HK-2 (cell line): ENCODE measurements around the gene GAD1.

Source experiments
- DNase-seq: peaks from one replicate; pipeline ENCODE4 v3.0.0-alpha.2; 2018; ENCODE audit not compliant: unreplicated experiment

Gene GAD1

GRCh38 chr2:170816504-170817092, at the start of gene GAD1:
Gene GAD1 (plus strand): TSS chr2:170816887. CDS start chr2:170818592, 1,705 bp downstream.
- peak; percentile 78 for DNase-seq

GRCh38 chr2:170770008-170770605, 46.6 kb upstream of the GAD1 start, which contains the start of gene ERICH2:
Gene ERICH2 (plus strand): TSS chr2:170770378. CDS start chr2:170770682, 304 bp downstream.
- DNase-seq, result peak; percentile 52

GRCh38 chr2:170770606-170771420, 45.9 kb upstream of the GAD1 start:
- DNase-seq, result peak; percentile 85

DNA sequence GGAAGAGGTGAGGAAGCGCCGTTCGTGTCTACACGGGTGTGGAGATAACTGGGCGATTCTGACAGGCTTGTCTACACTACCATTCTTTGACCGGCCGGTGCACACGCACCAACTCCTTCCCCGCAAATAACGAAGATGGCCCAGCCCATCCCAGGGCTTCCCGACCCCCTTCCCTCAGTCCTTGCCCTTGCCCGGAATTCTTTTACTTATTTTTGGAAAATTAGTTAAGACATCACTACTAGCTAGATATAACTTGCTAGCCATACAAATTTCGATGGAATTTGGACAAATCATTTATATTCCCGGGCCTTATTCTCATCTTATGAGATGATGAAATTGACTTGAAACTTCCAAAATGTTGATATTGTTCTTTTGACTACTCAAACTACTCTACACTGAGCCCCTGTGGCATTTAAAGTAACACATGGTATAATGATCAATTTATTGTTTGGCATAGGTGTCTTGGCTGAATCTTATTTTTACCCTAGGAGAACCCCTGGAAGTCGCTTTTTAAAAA, 45.2 kb upstream of the GAD1 start:
- DNase-seq, result no peak

- no peak for DNase-seq
Measured at GRCh38 chr2:170772295-170772694, 44.4 kb upstream of the GAD1 start.

DNA sequence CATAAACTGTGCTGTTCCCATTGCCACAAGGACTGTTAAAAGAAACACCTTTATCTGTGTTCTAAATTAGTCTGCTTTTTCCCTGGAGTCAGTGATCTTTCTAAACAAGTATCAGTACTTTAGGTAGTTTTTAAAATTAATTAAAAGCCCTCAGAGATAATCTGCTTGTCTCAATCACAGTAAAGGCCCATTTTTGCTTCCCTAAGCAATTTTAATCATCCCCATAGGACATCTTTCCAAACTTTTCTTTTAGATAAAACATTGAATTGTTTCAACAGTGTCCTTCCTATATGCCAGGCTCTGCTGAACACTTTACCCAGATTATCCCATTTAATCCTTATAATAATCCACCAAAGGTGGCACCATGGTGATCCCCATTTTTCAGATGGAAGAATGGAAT, 42.6 kb upstream of the GAD1 start:
- DNase-seq, result no peak

GRCh38 chr2:170778900-170779299, 37.8 kb upstream of the GAD1 start:
- DNase-seq, result no peak

GRCh38 chr2:170779304-170779703, 37.4 kb upstream of the GAD1 start:
- no peak for DNase-seq

GRCh38 chr2:170782673-170783072, 34.0 kb upstream of the GAD1 start:
- no peak for DNase-seq

DNA sequence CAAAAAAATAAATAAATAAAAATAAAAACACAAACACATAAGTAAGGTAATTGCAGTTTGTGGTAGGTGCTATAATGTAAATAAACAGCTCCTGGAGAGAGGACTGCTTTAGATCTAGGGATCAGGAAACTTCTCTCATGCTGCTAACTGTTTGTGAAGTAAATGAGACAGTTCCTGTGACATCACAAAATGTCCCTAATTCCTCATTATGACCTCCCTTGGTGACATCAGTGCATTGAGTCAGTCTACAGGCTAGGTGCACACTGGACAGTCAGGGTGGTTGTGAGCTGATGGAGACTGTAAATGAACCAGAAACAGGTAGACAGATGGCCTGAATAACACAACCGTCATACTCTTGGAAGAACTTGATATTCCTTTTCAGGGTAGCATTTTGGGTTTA, 33.1 kb upstream of the GAD1 start:
- DNase-seq, result no peak

DNA sequence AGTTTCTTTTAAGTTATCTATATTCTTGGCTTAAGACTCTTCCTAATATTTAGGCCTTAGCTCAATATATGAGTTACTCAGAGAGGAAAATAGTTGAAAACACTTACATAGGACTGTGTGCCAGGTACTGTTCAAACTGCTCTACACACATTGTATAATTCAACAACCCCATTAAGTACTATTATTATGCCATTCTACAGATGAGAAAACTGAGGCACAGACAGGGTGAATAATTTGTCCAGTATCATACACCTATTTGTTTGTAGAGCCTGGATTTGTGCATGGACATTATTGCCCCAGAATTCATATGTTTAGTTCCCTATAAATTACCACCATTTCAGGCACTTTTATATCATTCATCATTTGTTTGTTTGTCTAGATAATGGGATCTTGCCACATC, 17.7 kb upstream of the GAD1 start:
- DNase-seq, result no peak

- DNase-seq, result no peak
Measured at GRCh38 chr2:170806548-170806947, 10.1 kb upstream of the GAD1 start.

GRCh38 chr2:170812710-170813600, 3.7 kb upstream of the GAD1 start:
- no peak for DNase-seq

DNA sequence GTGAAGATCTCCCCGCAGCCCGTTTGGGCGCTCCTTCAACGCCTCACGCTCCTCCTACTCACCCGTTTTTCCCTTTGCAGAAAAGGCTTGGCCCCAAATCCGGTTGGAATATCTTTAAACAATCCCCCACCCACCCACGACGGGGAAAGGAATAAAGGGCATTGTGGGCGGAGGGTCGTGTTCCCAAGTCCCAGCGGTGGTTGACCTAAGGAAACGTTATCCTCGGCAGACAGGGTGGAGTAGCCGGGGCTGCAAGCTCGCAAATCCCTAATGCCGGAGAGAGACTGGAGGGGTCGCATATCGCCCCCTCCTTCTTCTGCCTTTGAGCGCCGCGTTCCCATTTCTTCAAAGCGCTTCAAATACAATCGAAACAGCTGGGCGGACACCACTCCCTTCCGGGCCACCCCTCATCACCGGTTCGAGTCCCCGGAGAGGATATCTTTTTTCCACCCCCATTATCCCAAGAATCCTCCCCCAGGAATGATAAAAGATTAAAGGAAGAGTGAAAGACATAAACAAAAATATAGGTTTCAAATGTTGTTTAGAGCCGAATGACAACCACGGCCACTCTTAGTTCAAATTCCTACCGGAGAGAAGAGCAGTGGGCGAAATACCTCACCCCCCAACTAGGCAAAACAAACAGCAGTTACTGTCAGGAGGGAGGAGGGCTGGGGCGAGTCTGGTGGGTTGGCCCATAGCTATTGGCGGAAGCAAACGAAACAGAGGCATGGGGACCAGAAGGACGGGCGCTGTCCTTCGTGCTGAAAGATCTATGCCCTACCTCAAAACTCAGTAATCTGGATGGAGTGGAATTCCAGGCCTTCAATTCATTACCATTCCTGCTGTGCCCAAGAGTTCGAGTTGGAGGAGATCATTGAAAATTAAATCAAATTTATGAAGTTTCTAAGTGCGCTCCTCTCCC, 2.8 kb upstream of the GAD1 start:
- peak; percentile 16 for DNase-seq

- no peak for DNase-seq
Measured at GRCh38 chr2:170814533-170815230, 2.0 kb upstream of the GAD1 start.

- no peak for DNase-seq
Measured at GRCh38 chr2:170815311-170815710, 1.4 kb upstream of the GAD1 start.

GRCh38 chr2:170815746-170816503, 762 bp upstream of the GAD1 start:
- peak; percentile 69 for DNase-seq

GRCh38 chr2:170817093-170818035, 677 bp downstream of the GAD1 start:
- peak; percentile 29 for DNase-seq
